ENCODE measurements around the gene ZNF543. TPM values are rescaled to one million over a fixed set of nuclear protein-coding genes. Genes with fewer than 3 reads are reported as not detected.

The ZNF543 gene
- total RNA-seq, 1 donor, result 10.4 TPM

DNA sequence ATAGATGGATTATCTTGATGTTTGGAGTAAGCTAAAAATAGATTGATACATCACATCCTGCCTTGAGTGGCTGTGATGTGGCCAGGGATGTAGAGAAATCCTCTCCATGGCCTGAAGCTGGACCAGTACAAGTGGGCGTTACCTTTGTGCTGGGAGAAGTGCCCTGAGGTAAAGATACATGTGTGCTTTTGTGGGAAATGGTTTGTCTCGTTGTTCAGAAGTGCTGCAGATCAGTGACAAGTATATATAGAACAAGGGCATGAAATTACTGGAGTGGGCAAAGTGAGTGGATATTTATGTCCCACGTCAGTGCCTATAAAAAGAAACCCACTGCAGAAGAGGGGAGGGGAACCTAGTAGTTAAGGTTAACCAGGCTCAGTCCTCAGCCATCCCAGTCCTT is 18.6 kb downstream of the ZNF543 start:
- DNase-seq (ENCODE audit: low read depth), result peak; percentile 66
- TF ChIP-seq, protein P1, sequence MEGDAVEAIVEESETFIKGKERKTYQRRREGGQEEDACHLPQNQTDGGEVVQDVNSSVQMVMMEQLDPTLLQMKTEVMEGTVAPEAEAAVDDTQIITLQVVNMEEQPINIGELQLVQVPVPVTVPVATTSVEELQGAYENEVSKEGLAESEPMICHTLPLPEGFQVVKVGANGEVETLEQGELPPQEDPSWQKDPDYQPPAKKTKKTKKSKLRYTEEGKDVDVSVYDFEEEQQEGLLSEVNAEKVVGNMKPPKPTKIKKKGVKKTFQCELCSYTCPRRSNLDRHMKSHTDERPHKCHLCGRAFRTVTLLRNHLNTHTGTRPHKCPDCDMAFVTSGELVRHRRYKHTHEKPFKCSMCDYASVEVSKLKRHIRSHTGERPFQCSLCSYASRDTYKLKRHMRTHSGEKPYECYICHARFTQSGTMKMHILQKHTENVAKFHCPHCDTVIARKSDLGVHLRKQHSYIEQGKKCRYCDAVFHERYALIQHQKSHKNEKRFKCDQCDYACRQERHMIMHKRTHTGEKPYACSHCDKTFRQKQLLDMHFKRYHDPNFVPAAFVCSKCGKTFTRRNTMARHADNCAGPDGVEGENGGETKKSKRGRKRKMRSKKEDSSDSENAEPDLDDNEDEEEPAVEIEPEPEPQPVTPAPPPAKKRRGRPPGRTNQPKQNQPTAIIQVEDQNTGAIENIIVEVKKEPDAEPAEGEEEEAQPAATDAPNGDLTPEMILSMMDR (IDR thresholded peaks at IDR 0.05; ENCODE audit: insufficient read depth, low read depth, low read length), result no peak

DNA sequence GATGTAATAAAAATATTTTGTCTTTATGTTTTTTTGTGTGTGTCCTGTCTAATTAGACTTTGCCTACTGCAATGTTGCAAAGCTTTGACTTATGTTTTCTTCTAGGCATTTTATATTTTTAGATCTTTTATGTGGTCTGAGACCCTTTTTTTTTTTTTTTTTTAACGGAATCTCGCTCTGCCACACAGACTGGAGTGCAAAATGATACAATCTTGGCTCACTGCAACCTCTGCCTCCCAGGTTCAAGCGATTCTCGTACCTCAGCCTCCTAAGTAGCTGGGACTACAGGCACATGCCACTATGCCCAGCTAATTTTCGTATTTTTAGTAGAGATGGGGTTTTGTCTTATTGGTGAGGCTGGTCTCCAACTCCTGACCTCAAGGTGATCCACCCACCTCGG is 22.3 kb downstream of the ZNF543 start:
- no peak for DNase-seq (ENCODE audit: low read depth)
- H3K4me3 ChIP-seq (ENCODE audit: low read depth, low read length), result no peak overlapping the region
- TF ChIP-seq, protein P1 (IDR thresholded peaks at IDR 0.05; ENCODE audit: insufficient read depth, low read depth, low read length), result no peak

More for the DNA sequence above, 18.6 kb downstream of the ZNF543 start:
- no peak overlapping the region for H3K4me3 ChIP-seq (ENCODE audit: low read depth, low read length)

DNA sequence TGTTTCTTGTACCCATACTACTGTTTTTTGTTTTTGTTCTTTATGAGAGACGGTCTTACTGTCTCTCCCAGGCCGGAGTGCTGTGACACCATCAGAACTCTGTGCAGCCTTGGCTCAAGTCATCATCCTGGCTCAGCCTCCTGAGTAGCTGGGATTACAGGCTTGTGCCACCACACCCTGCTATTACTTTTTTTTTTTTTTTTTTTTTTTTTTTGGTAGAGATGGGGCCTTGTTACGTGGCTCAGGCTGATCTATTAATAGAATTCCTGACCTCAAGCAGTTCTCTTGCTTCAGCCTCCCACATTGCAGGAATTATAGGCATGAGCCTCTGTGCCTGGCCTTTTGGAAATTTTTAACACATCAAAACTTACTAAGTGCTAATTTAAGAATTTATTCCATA is 27.9 kb downstream of the ZNF543 start:
- DNase-seq (ENCODE audit: low read depth), result peak; percentile 65
- TF ChIP-seq, protein P1 (IDR thresholded peaks at IDR 0.05; ENCODE audit: insufficient read depth, low read depth, low read length), result no peak
- no peak overlapping the region for H3K4me3 ChIP-seq (ENCODE audit: low read depth, low read length)

DNA sequence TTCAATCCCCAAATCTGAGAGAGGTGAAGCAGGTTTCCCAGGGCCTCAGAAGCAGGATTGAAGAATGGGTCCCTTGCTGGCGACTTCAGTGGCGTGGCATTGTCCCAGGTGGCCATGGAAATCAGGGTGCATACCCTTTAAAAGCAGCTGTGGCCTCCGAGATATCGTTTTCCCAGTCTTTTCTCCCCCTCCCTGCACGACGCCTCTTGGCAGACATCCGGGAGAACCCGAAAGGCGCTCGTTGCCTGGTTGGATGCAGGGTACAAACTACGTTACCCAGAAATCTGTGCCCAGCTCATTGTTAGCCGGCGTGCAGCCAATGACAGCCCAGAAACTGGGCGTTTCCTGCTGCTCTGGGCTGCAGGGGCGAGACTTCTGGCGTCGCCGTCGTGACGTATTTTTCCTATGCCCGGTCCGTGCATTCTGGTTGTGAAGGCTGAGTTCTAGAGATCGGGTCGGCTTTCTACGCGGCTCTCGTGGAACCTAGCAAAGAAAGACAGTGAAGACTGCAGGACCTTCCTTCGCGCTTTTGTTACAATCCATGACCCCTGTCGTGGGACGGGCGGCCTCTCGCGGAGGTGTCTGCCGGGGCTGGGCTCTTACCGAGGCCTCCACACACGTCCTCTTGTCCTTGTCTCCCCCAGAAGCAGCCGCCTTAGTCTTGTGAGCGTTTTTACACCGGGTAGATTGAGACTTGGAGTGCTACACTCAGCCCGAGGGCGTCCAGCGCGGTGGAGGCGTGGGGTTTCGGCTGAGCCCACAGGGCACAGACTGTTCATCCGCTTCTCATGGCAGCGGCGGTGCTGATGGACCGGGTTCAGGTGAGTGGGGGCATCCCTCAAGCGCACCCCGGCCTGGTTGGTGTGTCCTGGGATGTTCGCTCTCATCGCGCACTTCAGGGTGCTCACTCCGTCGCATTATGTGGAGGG is 30.9 kb downstream of the ZNF543 start, which contains the start of gene ZNF304:
Gene ZNF304 (plus strand): TSS at position 395 of the 929 bp plus-strand sequence. CDS start 394 bp downstream, at position 789.
- peak within 1 kb of the TSS; percentile 100 for H3K4me3 ChIP-seq (ENCODE audit: low read depth, low read length)
- peak; percentile 96 for DNase-seq (ENCODE audit: low read depth)
- TF ChIP-seq, protein P1 (IDR thresholded peaks at IDR 0.05; ENCODE audit: insufficient read depth, low read depth, low read length), result no peak

DNA sequence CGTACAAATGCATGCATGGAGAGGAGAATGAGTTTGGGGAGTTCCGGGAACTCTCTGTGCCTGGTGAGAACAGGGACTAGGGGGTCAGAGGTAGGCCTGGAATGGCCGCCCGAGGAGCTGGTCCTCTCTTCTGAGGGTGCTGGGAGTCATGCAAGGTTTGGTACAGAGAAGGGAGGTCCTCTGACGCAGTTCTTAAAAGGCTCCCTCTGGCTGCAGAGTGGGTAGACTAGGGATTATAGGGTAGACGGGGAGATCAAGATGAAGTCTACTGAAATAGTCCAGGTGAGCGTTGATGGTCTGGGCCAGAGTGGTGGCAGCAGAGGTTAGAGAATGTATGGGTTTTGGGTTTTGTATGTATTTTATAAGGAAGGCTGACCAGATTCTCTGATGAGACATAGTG is 31.6 kb downstream of the ZNF543 start:
- peak; percentile 28 for DNase-seq (ENCODE audit: low read depth)
- H3K4me3 ChIP-seq (ENCODE audit: low read depth, low read length), result peak overlapping the region; percentile 100
- TF ChIP-seq, protein P1 (IDR thresholded peaks at IDR 0.05; ENCODE audit: insufficient read depth, low read depth, low read length), result no peak

DNA sequence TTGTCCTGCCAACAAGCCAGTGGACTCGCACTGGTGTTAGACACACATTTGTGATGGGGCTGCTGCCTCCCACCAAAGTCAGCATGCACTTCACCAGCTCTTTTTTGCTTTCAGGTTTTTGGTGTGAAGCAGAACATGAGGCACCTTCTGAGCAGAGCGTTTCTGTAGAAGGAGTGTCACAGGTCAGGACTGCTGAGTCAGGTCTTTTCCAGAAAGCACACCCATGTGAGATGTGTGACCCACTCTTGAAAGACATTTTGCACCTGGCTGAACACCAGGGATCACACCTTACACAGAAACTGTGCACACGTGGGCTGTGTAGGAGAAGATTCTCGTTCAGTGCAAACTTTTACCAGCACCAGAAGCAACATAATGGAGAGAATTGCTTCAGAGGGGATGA is 35.6 kb downstream of the ZNF543 start:
- DNase-seq (ENCODE audit: low read depth), result no peak
- TF ChIP-seq, protein P1 (IDR thresholded peaks at IDR 0.05; ENCODE audit: insufficient read depth, low read depth, low read length), result no peak
- H3K4me3 ChIP-seq (ENCODE audit: low read depth, low read length), result no peak overlapping the region
